HFF-Myc (cell line): ENCODE measurements around the gene STARD8.

ENCODE experiments used
- DNase-seq: peaks from one replicate; pipeline ENCODE4 v3.0.0-alpha.2; 2011; ENCODE audit warnings: low read depth; ENCODE audit errors: extremely low read depth
- H3K4me3 ChIP-seq: replicated peaks from 2 replicates; pipeline ENCODE4 v1.5.1; 2011; ENCODE audit warnings: low read depth, mild to moderate bottlenecking, control low read depth, low read length
- TF ChIP-seq, protein P1 (sequence below): IDR thresholded peaks from 2 replicates; pipeline ENCODE4 v1.5.1; 2012; ENCODE audit warnings: mild to moderate bottlenecking, low read depth, low read length, control low read depth; ENCODE audit errors: missing control alignments

The STARD8 gene

DNA sequence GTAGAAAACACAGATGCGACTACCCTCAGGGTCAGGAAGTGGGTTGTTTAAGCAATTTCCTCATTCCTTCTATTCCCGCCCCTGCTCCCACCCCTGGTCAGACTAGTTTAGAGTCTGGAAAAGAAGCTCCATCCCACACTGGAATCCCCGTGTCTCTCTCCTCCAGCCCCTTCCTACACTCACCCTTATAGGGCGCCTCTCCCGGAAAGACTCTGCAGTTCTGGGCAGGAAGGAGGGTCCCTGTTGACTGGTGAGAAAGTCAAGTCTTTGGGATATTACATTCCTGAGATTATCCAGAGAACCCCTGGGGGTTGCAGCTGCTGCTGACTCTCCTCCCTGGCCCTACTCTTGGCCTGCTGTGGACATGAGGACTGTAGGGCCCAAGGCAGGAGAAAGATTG lies 11.9 kb downstream of the STARD8 start:
- H3K4me3 ChIP-seq = no peak overlapping the region
- DNase-seq = no peak
- TF ChIP-seq, protein P1, sequence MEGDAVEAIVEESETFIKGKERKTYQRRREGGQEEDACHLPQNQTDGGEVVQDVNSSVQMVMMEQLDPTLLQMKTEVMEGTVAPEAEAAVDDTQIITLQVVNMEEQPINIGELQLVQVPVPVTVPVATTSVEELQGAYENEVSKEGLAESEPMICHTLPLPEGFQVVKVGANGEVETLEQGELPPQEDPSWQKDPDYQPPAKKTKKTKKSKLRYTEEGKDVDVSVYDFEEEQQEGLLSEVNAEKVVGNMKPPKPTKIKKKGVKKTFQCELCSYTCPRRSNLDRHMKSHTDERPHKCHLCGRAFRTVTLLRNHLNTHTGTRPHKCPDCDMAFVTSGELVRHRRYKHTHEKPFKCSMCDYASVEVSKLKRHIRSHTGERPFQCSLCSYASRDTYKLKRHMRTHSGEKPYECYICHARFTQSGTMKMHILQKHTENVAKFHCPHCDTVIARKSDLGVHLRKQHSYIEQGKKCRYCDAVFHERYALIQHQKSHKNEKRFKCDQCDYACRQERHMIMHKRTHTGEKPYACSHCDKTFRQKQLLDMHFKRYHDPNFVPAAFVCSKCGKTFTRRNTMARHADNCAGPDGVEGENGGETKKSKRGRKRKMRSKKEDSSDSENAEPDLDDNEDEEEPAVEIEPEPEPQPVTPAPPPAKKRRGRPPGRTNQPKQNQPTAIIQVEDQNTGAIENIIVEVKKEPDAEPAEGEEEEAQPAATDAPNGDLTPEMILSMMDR = no peak

DNA sequence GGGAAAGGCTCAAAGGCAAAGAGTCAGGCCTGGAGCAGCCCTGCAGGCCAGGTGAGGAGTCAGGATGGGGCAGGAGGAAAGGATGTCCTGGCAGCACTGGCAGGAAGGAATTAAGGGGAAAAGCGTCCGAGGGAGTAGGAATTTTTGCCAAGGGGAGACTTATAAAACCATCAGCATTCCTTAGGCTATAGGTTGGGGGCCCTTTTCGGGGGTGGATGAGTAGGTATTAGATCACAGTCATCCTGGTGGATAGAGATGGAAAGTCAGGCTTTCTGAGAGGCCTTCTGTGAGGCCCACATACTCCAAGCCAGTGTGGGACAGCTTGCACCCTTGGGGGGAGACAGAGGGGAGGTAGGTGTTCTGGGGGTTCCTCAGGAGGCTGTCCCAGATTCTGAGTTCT lies 12.3 kb downstream of the STARD8 start:
- TF ChIP-seq, protein P1 = no peak
- no peak overlapping the region for H3K4me3 ChIP-seq
- DNase-seq = no peak

DNA sequence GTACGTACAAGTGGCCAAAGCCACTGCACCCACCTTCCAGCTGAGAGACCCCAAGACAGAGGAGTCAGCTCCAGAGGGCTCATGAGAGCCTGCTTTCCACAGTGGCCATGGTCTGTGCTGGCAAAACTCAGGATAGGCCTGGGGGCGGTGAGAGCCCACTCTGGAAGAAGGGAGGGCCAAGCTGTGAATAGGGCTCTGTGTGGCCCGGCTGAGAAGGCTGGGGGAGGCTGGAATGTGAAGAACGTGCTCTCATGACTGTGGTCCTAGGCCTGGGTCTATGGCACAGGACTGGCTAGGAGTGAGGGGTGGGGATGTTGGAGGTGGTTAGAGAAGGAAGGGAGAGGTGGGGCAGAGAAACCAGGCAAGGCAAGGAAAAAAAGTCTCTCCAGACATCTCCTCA lies 13.3 kb downstream of the STARD8 start:
- DNase-seq = no peak
- TF ChIP-seq, protein P1 = no peak
- H3K4me3 ChIP-seq = no peak overlapping the region

DNA sequence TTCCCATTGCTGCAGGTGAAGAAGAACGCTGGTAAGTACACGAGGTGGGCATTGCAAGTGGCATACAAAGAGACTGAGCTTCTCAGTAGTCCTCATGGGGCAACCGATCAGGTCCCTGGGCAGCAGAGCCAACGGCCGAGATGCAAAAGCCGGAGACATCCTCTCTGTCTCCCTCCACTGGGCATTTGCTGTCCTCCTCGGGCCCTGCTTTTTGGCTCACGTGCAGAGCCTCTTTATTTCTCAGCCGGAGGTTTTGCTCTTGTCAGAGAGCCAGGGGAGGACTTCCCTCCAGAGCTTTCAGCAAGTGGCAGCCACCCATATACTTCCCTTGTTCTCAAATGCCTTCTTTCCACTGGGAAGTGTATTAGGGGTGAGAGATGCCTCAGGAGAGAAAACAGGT lies 18.0 kb downstream of the STARD8 start:
- TF ChIP-seq, protein P1 = no peak
- no peak overlapping the region for H3K4me3 ChIP-seq
- no peak for DNase-seq

DNA sequence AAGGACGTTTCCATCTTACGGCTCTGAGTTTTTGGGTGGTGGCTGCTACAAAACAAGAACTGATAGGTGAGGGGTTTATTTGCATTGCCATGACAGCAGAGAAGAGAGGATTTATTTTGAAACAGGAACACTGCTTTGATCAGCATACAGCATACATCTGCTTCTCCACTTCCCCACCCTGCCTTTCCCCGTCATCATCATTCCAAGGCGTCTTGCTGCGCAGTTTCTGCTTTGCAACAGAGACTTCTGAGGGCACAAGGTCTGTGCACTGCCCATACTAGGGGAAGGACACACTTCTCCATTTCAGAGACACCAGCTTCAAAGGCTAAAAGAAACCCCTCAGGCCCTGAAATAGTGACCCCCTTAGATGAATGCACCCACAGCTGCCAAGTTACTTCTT lies 19.1 kb downstream of the STARD8 start:
- H3K4me3 ChIP-seq = no peak overlapping the region
- TF ChIP-seq, protein P1 = no peak
- no peak for DNase-seq

DNA sequence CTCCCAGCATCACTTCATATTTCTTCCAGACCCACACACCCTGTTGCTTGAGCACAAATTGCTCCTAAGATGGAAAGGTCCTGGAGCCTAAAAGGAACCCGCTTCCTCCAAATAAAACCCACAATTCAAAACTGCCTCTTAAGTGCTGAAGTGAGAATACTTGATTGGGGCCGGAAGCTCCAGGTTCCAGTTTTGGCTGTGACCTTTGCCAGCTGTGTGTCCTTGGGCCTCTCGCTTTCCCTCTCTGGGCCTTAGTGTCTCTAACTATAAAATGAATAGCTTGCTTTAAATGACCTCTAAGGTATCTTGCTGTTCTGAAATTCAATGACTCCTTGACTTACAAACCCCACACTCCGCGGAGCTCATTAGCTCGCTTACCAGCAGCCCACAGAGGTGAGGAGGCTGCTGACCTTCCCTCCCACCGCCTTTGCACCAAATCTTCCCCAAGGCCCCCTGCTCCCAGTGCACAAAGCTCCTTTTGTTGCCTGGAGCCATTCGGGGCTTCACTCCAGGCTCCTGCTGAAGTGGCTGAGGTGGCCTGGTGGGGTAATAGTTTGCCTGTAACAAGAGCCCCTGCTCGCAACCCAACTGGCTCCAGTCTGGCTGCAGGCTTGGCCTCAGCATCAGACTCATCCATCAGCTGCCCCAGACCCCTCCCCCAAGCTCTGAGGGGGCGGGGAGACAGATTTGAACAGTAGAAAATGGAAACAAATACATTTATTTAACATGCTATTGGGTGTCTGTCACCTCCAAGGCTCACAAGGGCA lies 21.8 kb downstream of the STARD8 start:
- no peak overlapping the region for H3K4me3 ChIP-seq
- TF ChIP-seq, protein P1 = no peak
- DNase-seq = no peak

DNA sequence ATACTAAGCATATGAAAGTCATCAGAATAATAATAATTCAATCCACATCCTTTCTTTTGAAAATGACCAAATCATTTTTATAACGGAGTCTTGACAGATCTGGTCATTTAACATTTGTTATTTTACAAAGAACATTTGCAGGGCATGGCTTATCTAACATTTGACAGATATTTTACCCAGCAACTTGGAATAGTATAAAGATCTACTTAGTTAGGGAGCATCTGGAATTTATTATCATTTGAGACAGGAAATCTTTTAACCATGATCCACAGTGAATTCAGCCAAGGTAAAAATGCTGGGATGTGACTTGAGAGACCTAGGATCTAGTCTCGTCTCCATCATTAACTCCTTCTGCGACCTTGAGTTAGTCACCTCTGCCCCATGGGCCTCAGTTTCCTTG lies 22.4 kb downstream of the STARD8 start:
- H3K4me3 ChIP-seq = no peak overlapping the region
- TF ChIP-seq, protein P1 = no peak
- DNase-seq = no peak
